ENCODE results near the gene EFCAB9.
"Not testable (repeated sequence)": the region's sequence is repeated elsewhere in the genome, so short reads cannot be mapped to it uniquely, and the experiment has no call there.

Gene EFCAB9

DNA sequence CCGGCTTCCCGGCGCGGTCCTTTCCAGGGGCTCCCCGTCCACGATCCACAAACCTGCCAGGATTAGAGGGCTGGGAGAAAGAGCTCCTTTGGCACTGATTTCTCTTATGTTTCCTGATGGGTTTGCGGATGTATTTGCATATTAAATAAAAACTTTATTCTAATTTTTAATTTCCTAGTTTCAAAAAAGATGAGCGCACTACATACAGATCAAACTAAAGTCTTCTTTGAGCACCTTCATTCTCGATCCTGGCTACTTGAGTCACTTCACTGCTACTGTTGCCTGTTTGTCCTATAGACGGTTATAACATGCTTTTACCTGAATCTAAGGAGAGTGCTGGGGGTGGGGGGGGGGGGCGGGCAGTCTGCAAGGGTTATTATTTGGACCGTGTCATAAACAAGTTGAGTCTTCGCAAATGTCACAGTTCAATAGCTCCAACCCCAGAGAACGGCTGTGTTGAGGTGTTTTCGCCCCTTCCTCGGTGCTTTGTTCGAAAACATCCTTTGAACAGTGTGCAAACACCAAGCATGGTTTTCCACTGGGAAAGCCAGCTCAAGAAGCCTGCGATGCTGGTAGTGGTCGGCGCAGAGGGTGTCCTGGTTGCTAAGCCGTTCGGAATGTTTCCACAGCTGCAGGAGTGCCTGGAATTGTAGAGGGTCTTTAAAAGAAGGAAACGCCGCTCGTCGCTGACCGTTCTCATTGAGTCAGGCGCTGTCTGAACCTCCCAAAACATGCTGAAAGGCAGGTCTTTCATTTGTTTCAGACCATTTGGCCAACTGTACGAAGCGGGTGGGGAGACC, 4.9 kb upstream of the EFCAB9 start:
- no peak for DNase-seq

DNA sequence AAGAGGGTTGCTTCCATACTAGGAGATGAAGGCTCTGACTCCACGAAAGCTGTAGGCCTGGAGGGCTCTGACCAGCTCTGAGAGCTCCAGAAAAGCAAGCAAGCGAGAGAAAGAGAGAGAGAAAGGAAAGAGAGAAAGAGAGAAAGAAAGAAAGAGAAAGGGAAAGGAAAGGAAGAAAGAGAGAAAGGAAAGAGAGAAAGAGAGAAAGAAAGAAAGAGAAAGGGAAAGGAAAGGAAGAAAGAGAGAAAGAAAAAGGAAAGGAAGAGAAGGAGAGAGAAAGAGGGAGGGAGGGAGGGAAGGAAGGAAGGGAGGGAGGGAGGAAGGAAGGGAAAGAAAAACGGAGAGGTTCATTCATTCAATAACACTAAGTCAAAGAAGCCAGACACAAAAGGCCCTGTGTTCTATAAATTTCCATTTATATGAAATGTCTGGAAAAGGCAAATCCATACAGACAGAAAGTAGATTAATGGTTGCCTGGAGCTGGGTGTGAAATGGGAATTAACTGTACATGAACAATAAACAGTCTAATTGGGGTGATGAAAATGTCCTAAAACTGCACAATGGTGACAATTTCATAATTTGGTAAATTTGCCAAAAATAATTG, 4.2 kb upstream of the EFCAB9 start:
- no peak for DNase-seq

- DNase-seq = no peak
Measured at GRCh38 chr5:172194985-172195774, 1.2 kb downstream of the EFCAB9 start.

DNA sequence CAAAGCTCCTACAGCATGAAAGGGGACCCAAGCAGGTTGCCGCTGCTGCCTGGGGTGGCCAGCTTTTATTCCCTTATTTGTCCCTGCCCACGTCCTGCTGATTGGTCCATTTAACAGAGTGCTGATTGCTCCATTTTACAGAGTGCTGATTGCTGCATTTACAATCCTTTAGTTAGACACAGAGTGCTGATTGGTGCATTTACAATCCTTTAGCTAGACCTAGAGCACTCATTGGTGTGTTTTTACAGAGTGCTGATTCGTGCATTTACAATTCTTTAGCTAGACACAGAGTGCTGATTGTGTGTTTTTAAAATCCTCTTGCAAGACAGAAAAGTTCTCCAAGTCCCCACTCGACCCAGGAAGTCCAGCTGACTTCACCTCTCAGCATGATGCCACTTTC, 3.8 kb downstream of the EFCAB9 start:
- not testable (repeated sequence) for DNase-seq

DNA sequence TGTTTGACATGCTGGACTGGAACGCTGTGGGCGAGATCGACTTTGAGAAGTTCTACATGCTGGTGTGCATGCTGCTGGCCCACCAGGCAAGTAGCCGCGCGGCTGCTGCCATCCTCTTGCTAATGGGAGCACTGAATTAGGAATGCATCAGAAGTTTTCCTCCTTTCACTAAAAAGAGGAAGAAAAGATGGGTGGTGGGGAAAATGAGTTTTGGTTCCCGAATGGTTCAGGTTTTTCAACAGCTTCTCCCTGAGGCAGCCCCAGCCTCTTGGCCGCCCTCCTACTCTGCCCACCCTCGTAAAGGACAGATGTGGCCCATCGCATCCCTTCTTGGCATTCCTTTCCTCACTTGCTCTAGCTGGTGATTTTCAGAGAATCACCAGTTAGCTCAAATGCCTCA, 5.5 kb downstream of the EFCAB9 start:
- no peak for DNase-seq

DNA sequence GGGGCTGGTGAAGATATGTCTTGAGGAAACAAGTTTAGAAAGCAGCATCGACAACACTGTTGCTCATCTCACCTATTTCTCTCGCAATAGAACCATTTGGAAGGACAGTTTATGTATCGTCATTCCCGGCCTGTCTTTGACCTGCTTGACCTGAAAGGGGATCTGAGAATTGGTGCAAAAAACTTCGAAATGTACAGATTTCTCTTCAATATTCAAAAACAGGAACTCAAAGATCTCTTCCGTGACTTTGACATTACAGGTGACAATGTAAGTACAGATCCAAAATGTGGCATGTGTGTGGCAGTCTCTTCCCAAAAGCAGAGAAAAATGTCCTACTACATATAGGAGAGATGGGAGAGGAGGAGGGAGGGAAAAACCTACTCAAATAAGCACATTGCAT, 6.5 kb downstream of the EFCAB9 start:
- DNase-seq = no peak

- DNase-seq = not testable (repeated sequence)
Measured at GRCh38 chr5:172205984-172206383, 12.0 kb downstream of the EFCAB9 start.

- no peak for DNase-seq
Measured at GRCh38 chr5:172207511-172207910, 13.5 kb downstream of the EFCAB9 start.

DNA sequence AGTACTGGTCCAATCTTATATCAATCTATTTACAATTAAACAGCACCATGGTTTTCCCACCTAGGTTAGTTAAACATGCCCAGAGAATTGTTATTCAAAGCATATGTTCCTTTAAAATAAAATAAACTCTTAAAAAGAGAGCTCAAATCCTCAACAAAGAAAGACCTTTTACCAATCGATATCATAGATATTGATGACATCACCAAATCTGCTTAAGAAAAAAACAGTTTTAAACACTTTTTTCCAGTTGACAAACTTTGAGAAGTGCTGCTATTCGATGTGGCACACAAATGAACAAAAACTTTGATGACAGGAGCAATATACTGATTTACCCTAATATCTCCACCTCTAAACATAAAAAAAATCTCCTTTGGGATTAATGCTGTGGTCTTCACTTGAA, 15.7 kb downstream of the EFCAB9 start:
- no peak for DNase-seq

DNA sequence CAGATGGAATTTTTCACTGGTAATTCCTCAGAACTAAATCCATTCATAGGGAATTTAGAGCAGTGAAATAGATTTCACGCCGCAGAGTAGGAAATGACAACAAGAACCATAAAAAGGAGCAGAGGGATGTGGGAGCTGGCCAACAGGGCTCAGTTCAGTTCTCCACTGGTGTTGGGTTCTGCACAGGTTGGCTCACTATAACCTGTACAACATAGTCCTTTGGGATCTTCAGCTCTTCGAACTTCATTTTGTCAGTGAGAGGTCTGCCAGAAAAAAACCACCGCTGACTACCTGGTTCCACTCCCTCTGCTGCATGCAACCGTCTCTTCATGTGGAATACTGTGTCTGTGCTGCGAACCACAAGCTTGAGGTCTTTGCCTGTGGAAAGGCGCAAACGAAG, 17.7 kb downstream of the EFCAB9 start:
- DNase-seq = no peak

DNA sequence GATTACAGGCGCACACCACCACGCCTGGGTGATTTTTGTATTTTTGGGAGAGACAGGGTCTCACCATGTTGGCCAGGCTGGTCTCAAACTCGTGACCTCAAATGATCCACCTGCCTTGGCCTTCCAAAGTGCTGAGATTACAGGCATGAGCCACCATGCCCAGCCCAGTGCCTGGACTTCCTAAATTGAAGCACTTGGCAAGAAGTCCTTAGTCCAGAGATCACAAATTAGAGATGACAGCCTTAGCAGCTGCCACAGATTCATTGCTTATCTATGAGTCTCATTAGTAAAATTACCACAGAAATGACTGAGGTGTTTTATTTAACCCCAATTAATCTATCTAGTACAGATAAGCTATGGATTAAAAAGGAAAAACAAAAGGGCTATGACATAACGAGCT, 19.2 kb downstream of the EFCAB9 start:
- no peak for DNase-seq

GRCh38 chr5:172216345-172216744, 22.4 kb downstream of the EFCAB9 start:
- DNase-seq = no peak

DNA sequence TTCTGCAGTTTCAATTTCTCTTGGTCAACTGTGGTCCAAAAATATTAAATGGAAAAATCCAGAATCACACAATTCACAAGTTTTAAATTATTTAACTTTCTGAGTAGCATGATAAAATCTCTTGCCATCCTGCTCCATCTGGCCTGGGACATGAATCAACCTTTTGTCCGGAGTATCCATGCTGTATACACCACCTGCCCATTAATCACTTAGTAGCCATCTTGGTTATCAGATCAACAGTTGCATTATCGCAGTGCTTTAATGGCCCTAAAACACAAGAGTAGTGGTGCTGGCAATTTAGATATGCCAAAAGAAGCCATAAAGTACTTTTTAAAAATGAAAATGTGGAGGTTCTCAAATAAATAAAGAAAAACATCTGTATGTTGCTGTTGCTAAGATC, 25.3 kb downstream of the EFCAB9 start:
- DNase-seq = no peak

- no peak for DNase-seq
Measured at GRCh38 chr5:172223901-172224873, 30.2 kb downstream of the EFCAB9 start.

GRCh38 chr5:172224996-172225395, 31.0 kb downstream of the EFCAB9 start:
- peak; percentile 86 for DNase-seq

DNA sequence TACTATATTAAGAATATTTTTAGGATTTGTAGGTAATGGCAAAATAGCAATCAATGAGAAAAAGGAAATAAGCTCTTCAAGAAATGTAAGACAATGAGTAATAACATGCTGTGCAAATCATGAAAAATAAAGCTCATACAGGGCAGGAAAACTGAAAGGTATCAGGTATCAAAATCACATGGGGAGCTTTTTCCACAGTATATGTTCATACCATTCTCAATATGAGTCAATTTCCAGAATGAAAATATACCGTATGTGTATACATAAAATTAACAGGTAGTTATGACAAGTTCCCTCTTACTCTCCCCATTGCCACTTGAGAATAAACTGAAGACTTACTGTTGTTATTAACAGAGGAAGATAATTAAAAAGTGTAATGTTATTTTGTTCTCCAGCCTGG, 35.9 kb downstream of the EFCAB9 start:
- DNase-seq = no peak

- DNase-seq = no peak
Measured at GRCh38 chr5:172234031-172234430, 40.1 kb downstream of the EFCAB9 start.

DNA sequence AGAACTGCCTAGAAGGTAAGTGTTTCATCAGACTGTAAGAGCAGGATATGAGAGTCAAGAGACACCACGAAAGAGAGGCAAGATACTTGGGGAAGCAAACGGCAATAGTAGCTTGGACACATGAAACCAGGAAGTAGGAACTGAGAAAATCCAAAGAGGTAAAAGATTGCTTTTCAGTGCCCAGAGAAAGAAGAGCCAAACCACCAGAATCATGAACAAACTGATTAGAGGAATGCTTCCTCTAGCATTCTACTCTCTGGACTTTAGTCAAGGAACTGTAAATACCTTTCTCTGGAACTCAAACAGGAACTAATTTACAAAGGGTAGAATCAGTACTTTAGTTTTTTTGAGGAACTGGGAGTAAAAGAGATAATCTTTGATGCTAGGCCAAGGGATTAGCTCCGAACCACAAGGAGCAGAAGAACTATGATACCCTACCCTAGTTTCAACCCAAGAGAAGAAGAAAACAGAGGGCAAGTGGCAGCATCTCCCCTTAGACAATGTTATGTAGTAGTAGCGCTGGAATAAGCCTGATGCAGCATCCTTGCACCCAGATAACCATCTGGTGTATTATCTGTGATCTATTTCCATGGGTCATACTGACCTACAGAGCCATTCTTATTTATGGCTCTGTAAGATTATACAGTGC, 41.3 kb downstream of the EFCAB9 start:
- no peak for DNase-seq

GRCh38 chr5:172235827-172236736, 42.1 kb downstream of the EFCAB9 start:
- DNase-seq = no peak

GRCh38 chr5:172238334-172238733, 44.4 kb downstream of the EFCAB9 start:
- DNase-seq = no peak

- no peak for DNase-seq
Measured at GRCh38 chr5:172243302-172243701, 49.3 kb downstream of the EFCAB9 start.

Data from NCI-H446 treated with DMSO at 0.1 percent for 48 hours (cell line).